Activated CD8-positive, alpha-beta memory T cell treated with anti-CD3 and anti-CD28 coated beads for 4 hours (primary cell): Measurements from ENCODE around the gene ZSWIM5.

ENCODE experiments used
- DNase-seq, 2 donors: peaks; one replicate each; pipeline ENCODE4 v3.0.0-alpha.2; 2020; ENCODE audit warnings: low read depth in 2 of 2

ZSWIM5 gene

DNA sequence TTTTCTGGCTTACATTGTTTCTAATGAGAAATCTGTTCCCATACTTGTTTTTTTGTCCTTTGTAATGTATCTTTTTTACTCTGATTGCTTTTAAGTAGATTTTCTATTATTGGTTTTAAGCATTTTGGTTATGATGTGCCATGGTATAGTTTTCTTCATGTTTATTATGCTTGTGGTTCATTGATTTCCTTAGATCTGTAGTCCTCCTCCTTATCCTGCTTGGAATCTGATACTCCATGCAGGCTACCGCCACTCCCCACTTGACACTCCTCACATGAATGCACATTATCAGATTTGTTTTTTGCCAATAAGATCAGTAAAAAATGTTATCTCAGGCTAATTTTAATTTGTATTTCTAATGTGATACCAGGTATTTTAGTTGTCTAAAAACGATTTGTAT, 173.6 kb downstream of the ZSWIM5 start:
- DNase-seq: no peak

DNA sequence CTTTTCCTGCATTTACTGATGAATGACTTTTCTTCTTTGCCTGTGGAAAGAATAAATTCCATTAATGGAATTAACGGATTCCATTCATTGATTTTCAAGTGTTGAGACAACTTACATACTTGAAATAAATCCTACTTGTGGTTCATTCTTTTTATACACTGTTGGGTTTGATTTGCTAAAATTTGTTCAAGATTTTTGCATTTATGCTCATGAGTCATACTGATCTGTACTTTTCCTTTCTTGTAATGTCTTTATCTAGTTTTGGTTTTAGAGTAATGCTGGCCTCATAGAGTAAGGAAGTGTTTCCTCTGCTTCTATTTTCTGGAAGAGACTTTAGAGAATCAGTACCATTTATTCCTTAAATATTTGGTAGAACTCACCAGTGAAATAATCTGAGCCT, 180.0 kb downstream of the ZSWIM5 start:
- DNase-seq: no peak

DNA sequence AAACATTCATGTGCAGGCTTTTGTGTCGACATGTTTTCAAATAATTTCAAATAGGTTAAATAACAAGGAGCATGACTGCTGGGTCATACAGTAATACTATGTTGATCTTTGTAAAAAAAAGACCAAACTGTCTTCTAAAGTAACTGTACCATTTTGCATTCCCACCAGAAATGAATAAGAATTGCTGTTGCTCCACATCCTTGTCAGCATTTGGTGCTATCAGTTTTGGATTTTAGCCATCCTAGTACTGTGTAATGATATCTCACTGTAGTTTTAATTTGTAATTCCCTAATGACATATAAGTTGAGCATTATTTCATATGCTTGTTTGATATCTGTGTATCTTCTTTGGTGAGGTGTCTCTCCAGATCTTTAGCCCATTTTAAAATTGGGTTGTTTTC, 182.7 kb downstream of the ZSWIM5 start:
- DNase-seq: no peak

DNA sequence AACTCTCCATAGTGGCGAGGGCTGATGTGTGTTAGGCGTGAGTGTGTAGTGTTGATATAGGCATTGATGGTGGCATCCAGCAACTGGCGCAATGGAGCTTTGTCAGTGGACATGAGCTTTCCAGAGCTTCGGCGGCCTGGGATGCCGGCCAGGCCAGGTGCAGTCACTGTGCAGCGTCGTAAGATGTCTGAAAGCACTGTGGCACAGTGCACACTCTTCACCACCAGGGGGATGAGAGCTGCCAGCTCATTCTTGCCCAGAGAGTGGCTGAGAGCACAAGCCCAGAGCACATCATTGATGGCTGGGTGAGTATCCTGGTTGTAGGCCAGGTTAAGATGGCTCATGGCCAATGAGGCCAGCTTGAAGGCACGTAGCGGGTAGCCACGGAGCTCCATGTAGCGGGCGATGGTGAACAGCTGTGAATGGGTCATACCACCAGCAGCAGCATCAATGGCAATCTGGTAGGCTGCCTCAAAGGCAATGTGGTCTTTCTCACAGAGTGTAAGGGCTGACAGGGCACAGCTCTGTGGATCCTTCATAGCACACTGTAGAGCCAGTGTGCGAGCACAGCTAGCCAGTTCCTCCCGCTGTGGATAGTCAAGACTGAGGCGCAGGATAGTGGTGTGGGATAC, 187.7 kb downstream of the ZSWIM5 start:
- no peak for DNase-seq

- no peak for DNase-seq
These were observed 189.6 kb downstream of the ZSWIM5 start for GRCh38 chr1:45016767-45017166.

DNA sequence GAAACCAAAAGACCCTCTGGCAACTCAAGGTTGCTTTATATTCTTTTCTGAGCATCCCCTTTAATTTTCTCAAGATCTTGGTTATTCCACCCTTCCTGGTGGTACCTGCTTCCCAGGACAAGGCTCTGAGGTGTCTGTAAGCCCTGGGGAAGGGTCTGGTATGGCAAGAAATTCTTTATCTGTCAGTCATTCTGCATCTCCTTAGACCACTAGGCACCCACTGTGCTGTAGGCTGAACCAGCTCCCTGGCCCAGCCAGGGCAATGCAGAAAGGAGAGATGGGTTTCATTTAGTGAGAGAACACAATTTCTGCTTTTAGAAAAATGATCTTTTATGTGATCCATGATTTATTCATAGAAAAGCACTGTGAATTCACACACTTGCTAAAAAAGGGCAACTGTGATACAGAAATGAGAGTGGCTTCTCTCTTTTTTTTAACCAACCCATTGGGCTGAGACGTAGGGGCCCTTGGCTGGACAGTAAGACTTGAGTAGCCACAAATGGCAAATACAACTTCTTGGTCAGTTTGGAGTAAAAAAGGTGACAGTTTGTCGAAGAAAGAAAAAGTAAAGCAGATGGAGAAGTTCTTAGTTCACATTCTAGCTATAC, 190.2 kb downstream of the ZSWIM5 start:
- no peak for DNase-seq

GRCh38 chr1:45015683-45016082, 190.7 kb downstream of the ZSWIM5 start:
- DNase-seq: no peak

DNA sequence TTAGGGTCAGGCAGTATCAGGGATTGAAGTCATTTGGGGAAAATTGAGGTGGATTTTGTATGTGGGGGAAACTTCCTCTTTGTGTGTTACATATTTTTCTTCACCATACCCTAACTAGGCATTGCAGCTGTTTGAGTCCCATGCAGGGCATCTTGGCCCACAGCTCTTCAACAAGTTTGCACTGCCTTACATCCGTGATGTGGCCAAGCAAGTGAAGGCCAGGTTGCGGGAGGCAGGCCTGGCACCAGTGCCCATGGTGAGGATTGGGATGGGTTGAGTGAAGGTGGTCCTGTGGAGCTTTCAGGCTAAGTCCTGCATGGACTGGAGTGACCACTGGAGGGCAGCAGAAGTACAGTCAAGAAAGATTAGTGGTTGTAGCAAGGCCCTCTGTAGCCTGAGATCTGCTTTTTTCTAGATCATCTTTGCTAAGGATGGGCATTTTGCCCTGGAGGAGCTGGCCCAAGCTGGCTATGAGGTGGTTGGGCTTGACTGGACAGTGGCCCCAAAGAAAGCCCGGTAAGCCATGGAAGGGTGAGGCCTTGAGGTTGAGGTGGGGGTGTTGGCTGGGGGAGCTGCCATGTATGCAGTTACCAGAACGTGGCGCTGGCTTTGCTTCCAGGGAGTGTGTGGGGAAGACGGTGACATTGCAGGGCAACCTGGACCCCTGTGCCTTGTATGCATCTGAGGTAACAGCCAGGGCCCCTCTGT, 191.9 kb downstream of the ZSWIM5 start:
- peak; percentile 64 to 69 for DNase-seq

- DNase-seq: no peak
These were observed 192.7 kb downstream of the ZSWIM5 start for GRCh38 chr1:45013551-45014209.

GRCh38 chr1:45012639-45013278, 193.6 kb downstream of the ZSWIM5 start:
- DNase-seq: no peak

DNA sequence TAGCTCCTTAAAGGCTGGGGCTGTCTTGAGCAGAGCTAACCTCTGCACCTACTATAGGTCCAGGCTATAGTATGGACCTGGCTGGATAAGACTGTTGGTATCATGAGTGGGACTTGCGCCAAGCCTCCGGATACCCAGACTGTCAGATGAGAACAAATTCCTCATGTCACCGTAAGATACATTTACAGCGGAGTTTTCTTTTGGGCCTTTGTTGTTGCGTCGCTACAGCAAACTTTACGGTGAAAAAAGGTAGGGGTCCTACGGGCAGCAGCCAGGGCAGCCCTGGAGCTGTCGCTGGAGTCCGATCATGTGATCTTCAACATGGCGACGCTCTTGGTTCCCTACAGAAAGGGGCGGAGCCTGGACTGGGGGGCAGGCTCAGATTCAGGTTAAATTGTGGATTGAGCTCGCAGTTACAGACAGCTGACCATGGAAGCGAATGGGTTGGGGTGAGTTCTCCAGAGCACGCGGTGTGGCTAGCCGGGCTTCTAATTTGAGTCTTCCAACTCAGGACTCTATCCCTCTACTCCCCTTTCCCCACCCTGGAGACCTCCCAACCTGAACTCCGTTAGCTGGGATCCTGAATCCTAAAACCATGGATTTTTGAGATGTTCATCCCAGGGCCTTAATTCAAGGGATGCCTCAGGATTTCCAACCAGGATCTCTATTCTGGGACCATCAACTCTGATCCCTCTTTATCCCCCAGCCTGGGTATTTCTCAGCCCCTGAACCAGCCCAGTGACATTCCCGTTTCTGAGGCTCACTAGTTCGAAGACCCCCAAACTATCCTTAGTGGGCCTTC, 194.4 kb downstream of the ZSWIM5 start, which contains the start of gene UROD:
TSS of gene UROD (plus strand) at position 418 of the 802 bp plus-strand sequence. CDS start at position 430, 12 bp downstream.
- DNase-seq: peak; percentile 77 to 83

- peak; percentile 42 to 46 for DNase-seq
These were observed 195.3 kb downstream of the ZSWIM5 start, which contains the start of gene HECTD3 for GRCh38 chr1:45010855-45011811. Gene HECTD3, minus strand, starts transcription at chr1:45011324. Its CDS starts 67 bp downstream, at chr1:45011257.

GRCh38 chr1:45009956-45010854, 196.2 kb downstream of the ZSWIM5 start:
- no peak for DNase-seq

DNA sequence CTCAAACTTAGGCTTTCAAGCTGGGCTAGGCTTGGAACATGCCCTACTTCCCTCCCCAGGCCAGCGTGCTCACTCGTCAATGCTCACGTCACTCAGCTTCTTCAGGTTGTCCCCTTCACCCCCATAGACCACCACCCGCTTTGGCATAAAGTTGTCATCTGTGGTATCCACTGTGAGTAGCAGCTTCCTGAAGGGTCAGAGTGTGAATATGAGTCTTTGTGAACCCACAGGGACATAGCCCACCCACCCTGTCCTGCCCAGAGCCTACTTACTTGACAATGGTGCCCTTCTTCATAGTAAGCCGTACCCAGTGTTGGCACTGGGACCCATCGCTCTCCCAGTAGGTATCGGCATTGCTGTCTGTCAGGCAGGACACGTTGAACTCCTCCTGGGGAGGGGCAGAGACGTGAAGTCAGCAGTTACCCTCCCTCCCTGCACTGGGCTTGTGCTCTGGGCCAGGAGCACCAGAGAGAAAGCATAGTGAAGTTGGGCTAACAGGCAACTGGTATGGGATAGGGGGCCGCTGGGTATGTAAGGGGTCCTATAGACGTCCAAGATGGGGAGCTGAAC, 197.0 kb downstream of the ZSWIM5 start:
- DNase-seq: no peak

DNA sequence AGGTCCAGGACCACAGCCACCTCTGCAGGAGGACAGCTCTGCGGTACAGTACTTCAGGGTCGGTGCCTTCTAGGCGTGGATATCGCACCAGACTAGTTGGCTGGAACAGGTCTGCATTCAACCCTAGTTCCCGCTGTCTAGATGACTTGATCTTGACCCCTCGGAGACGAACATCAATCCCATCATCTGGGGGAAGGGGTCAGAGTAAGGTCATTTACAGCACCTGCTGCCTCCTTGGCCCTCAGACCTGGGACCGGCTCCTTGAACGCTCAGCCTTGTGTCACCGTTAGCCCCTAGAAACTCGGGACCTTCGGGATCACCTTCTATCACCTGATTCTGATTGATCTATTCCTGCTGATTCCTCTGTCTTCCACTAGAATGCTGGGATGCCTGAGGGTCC, 197.9 kb downstream of the ZSWIM5 start:
- DNase-seq: no peak

GRCh38 chr1:45008076-45008475, 198.3 kb downstream of the ZSWIM5 start:
- no peak for DNase-seq

- DNase-seq: no peak
These were observed 199.1 kb downstream of the ZSWIM5 start for GRCh38 chr1:45007311-45007710.

- no peak for DNase-seq
These were observed 200.6 kb downstream of the ZSWIM5 start for GRCh38 chr1:45005761-45006160.
